GM13977 (cell line): ENCODE results near the gene ZNF423.

Experiments used
- DNase-seq: peaks from one replicate; pipeline ENCODE4 v3.0.0; 2012; ENCODE audit warnings: low spot score
- CTCF ChIP-seq: IDR thresholded peaks from 2 replicates; pipeline ENCODE4 v1.5.1; 2012; ENCODE audit warnings: mild to moderate bottlenecking, control low read depth; ENCODE audit not compliant: insufficient read depth; ENCODE audit errors: extremely low read depth, missing control alignments
- in situ Hi-C: fragments of 300-500 bp; cut with MboI; formaldehyde crosslinking; loops from one replicate; pipeline ENCODE4 v1.12.0; 2022; ENCODE audit warnings: low sequenced_read_pairs, low pct_unique_long_range_greater_than_20kb, mixed read lengths, inconsistent platforms; ENCODE audit not compliant: unreplicated experiment

ZNF423 gene

GRCh38 chr16:49542391-49542891, 313.5 kb downstream of the ZNF423 start:
- no peak for DNase-seq
- no peak for TF ChIP-seq CTCF
- in situ Hi-C loops: no loop called here

- DNase-seq: no peak
- in situ Hi-C loops: no loop called here
- TF ChIP-seq CTCF: no peak
Measured at GRCh38 chr16:49540836-49541235, 315.1 kb downstream of the ZNF423 start.

- DNase-seq: no peak
- in situ Hi-C loops: no loop called here
- no peak for TF ChIP-seq CTCF
Measured at GRCh38 chr16:49539758-49540157, 316.2 kb downstream of the ZNF423 start.

DNA sequence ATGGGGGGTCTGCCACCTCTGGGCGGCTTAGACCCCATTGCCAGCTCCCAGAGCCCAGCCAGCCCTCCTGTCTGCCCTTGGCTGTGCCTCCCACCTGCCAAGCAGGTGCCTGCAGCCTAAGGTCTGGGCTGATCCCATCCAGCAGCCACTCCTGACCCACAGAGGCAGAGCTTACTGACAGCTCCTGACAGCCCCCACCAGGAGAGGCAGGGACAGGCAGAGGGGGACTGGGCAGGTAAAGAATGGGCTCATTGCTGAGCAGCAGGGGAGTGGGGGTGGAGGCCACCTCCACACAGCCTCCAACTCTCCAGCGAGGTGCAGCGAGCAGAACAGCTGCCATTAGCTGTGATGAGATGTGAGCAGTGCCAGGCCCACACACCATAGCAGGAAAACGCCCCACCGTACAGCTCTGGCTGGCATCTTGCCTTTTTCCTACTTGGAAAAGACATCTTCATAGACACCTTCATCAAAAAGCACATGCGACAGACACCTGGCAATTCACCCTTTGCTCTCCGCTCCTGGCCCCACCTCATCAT, 317.9 kb downstream of the ZNF423 start:
- TF ChIP-seq CTCF: no peak
- in situ Hi-C loops: no loop called here
- DNase-seq: no peak

- no peak for TF ChIP-seq CTCF
Measured at GRCh38 chr16:49534901-49535610, 320.9 kb downstream of the ZNF423 start.

DNA sequence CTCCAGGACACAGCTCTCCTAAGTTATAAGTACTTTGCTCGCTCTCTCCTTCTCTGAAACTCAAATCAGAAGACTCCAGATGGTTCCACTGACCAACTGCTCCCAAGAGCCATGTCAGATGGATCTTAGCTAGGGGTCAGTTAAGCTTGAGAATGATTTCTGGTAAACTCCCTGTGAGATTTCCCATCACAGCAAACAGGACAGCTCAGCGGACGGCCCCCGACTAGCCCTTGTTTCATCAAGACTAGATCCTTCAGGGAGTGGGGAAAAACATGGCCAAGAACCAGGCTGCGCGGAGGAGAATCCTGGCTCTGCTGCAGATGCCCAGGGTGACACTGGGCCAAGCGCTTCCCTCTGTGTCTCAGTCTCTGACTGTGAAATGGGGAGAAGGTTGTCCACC, 322.5 kb downstream of the ZNF423 start:
- TF ChIP-seq CTCF: no peak
- in situ Hi-C loops: no loop called here
- DNase-seq: no peak

More at GRCh38 chr16:49534901-49535610, 320.9 kb downstream of the ZNF423 start:
- DNase-seq: no peak
- in situ Hi-C loops: no loop called here

- in situ Hi-C loops: no loop called here
- no peak for DNase-seq
- TF ChIP-seq CTCF: no peak
Measured at GRCh38 chr16:49532873-49533272, 323.0 kb downstream of the ZNF423 start.
